ENCODE measurements around the gene STYXL1.
"Not testable (repeated sequence)": the region's sequence is repeated elsewhere in the genome, so short reads cannot be mapped to it uniquely, and the experiment has no call there.

STYXL1 gene

DNA sequence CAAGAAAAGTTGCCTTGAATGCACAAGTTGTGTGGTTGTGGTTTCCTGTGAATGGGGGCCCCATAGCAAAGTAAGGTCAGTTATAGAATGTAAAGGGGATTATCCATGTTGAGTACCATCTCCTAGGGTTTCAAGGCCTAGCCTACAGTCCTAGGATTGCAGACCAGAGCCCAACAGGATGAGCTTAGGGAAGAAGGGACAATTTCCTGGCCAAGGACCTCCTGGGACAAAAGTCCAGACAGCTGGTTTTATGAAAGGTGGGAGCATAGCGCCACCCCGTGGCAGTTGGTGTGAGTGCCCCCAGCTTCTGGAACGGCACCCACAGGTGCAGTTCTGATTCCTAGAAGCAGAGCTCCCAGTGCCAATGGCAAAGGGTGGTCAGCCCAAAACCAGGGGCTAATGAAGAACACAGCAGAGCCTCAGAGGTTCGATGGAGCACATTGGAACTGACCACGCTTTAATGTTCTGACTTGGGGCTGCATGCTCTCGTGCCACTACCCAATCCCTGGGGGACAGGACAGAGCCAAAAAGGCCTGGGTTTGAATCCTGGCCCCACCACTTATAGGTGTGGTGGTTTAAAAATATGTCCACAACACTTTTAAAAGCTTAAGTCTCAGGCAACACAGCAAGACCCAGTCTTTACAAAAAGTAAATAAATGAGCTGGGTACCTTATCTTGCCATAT is 27.6 kb downstream of the STYXL1 start:
- Histone ChIP-seq H2AFZ (no peak overlapping the region), H3K79me2 (no peaks in the 10 kb centered on the region), H3K9ac (no peak overlapping the region), H3K36me3 (ENCODE audit: control insufficient read depth, insufficient read depth, low read length) (no peaks in the 10 kb centered on the region), H3K27ac (no peak overlapping the region), H3K4me3 (ENCODE audit: low read depth, low read length) (no peak overlapping the region), H3K27me3 (ENCODE audit: control insufficient read depth, insufficient read depth, low read length) (no peaks in the 10 kb centered on the region), H3K4me2 (ENCODE audit: low read length) (no peak overlapping the region), H3K4me1 (no peaks in the 10 kb centered on the region), H3K9me3 (ENCODE audit: control insufficient read depth, low read length) (no peaks in the 10 kb centered on the region)
- TF ChIP-seq, protein P1, sequence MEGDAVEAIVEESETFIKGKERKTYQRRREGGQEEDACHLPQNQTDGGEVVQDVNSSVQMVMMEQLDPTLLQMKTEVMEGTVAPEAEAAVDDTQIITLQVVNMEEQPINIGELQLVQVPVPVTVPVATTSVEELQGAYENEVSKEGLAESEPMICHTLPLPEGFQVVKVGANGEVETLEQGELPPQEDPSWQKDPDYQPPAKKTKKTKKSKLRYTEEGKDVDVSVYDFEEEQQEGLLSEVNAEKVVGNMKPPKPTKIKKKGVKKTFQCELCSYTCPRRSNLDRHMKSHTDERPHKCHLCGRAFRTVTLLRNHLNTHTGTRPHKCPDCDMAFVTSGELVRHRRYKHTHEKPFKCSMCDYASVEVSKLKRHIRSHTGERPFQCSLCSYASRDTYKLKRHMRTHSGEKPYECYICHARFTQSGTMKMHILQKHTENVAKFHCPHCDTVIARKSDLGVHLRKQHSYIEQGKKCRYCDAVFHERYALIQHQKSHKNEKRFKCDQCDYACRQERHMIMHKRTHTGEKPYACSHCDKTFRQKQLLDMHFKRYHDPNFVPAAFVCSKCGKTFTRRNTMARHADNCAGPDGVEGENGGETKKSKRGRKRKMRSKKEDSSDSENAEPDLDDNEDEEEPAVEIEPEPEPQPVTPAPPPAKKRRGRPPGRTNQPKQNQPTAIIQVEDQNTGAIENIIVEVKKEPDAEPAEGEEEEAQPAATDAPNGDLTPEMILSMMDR (IDR thresholded peaks at IDR 0.05) = peak; percentile 88

DNA sequence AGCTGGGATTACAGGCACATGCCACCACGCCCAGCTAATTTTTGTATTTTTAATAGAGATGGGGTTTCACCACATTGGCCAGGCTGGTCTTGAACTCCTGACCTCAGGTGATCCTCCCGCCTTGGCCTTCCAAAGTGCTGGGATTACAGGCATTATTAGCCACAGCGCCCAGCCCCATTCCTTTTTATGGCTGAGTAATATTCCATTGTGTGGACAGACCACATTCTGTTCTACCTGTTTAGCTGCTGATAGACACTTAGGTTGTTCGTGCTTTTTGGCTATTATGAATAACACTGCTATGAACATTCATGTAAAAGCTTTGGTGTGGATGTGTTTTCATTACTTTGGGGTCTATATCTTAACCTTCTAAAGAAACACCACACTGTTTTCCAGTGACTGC is 29.3 kb downstream of the STYXL1 start:
- H3K27me3 ChIP-seq (ENCODE audit: control insufficient read depth, insufficient read depth, low read length); H3K9ac ChIP-seq; H3K36me3 ChIP-seq (ENCODE audit: control insufficient read depth, insufficient read depth, low read length); H3K79me2 ChIP-seq; H3K4me1 ChIP-seq; H3K9me3 ChIP-seq (ENCODE audit: control insufficient read depth, low read length); H3K27ac ChIP-seq; H2AFZ ChIP-seq; H3K4me2 ChIP-seq (ENCODE audit: low read length); H3K4me3 ChIP-seq (ENCODE audit: low read depth, low read length): not testable (repeated sequence)

DNA sequence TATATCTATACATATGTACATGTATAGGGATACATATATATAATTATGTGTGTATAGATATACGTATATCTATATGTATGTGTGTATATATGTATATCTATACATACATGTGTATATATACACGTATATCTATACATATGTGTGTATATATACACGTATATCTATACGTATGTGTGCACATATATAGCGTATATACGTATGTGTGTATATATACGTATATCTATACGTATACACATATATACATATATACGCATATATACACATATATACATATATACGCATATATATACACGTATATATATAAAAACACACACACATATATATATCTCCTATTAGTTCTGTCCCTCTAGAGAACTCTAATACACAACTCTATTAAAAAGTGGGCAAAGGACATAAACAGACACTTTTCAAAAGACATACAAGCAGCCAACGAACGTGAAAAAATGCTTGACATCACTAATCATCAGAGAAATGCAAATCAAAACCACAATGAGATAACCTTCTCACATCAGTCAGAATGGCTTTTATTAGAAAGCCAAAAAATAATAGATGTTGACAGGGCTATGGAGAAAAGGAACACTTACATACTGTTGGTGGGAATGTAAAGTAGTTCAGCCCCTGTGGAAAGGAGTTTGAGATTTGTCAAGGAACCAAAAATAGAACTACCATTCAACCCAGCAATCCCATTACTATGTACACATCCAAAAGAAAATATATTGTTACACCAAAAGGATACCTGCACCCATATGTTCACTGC is 31.4 kb downstream of the STYXL1 start:
- Histone ChIP-seq H3K4me1 (no peaks in the 10 kb centered on the region), H3K27me3 (ENCODE audit: control insufficient read depth, insufficient read depth, low read length) (no peaks in the 10 kb centered on the region), H3K9me3 (ENCODE audit: control insufficient read depth, low read length) (no peaks in the 10 kb centered on the region), H3K27ac (no peak overlapping the region), H3K4me3 (ENCODE audit: low read depth, low read length) (no peak overlapping the region), H2AFZ (no peak overlapping the region), H3K9ac (no peak overlapping the region), H3K4me2 (ENCODE audit: low read length) (no peak overlapping the region), H3K79me2 (no peaks in the 10 kb centered on the region), H3K36me3 (ENCODE audit: control insufficient read depth, insufficient read depth, low read length) (no peaks in the 10 kb centered on the region)
- TF ChIP-seq, protein P1 (IDR thresholded peaks at IDR 0.05) = no peak

DNA sequence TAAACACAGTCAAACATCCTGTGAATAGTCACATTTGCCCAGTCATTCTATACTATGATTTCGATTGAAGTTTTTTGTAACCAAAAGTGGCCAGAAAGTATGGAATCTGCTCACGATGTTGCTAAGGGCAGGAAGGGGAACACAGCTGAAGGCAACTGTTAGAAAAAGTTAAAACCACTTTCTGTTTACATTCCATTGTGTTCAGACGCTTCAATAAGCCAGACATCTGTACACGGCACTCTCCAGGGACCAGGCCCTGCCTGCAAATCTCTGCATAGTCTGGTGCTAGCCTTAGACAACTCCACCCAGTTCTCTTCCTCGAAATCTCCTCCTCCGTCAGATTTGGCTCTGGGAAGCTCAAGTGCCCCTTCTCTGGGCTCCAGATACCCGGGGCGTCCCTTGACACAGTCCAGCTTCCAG is 36.3 kb downstream of the STYXL1 start:
- H3K79me2 ChIP-seq = peaks cover 5% of the 10 kb centered on the region
- TF ChIP-seq, protein P1 (IDR thresholded peaks at IDR 0.05) = no peak
- H3K27ac ChIP-seq = peak overlapping the region; percentile 17
- H3K36me3 ChIP-seq (ENCODE audit: control insufficient read depth, insufficient read depth, low read length) = no peaks in the 10 kb centered on the region
- H3K4me1 ChIP-seq = peaks cover 16% of the 10 kb centered on the region
- no peaks in the 10 kb centered on the region for H3K27me3 ChIP-seq (ENCODE audit: control insufficient read depth, insufficient read depth, low read length)
- H2AFZ ChIP-seq = no peak overlapping the region
- H3K9ac ChIP-seq = no peak overlapping the region
- no peak overlapping the region for H3K4me3 ChIP-seq (ENCODE audit: low read depth, low read length)
- H3K9me3 ChIP-seq (ENCODE audit: control insufficient read depth, low read length) = no peaks in the 10 kb centered on the region
- peak overlapping the region; percentile 15 for H3K4me2 ChIP-seq (ENCODE audit: low read length)

DNA sequence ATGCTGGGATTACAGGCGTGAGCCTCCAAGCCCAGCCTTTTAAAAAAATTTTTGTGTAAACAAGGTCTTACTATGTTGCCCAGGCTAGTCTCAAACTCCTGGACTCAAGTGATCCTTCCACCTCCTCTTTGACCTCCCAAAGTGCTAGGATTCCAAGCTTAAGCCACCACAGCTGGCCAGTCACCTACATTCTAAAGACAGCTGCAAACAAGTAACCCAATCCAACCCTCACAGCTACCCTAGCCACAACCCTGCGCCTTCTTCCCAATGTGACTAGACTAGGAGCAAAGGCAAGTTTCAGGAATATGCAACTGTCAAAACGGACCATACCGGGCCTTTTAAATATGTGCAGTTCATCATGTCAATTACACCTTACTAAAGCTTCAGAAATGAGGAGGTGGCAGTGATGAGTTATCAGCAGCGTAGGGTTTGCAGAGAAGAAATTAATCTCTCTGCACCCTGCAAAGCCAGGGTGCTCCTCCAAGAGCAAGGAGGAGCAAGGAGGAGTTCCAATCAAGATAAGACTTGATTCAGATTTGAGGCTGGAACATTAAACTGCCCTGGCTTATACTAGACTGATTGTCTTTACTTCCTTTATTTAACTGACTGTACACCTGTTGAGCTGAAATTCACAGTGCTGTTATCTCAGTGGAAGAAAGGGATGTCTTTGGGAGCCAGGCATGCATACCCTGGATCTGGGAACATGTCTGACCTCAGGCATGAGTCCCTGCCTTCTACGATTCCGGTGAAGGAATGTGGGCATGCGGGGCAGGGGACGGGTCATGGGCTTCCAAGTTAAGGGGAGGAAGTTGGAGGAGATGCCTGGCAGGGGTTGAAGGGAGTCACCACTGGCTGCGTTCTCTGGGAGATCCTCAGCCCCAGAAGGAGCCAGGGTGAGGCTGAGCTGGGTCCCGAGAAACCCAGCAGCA is 37.9 kb downstream of the STYXL1 start:
- TF ChIP-seq, protein P1 (IDR thresholded peaks at IDR 0.05) = no peak
- H3K27ac ChIP-seq = peak overlapping the region; percentile 22
- no peaks in the 10 kb centered on the region for H3K36me3 ChIP-seq (ENCODE audit: control insufficient read depth, insufficient read depth, low read length)

More for the DNA sequence above, 37.9 kb downstream of the STYXL1 start:
- Histone ChIP-seq H3K4me2 (ENCODE audit: low read length) (no peak overlapping the region), H3K4me1 (peaks cover 16% of the 10 kb centered on the region), H2AFZ (no peak overlapping the region), H3K79me2 (peaks cover 7% of the 10 kb centered on the region), H3K9ac (no peak overlapping the region), H3K9me3 (ENCODE audit: control insufficient read depth, low read length) (no peaks in the 10 kb centered on the region), H3K27me3 (ENCODE audit: control insufficient read depth, insufficient read depth, low read length) (no peaks in the 10 kb centered on the region), H3K4me3 (ENCODE audit: low read depth, low read length) (no peak overlapping the region)
